ENCODE results near the gene RHO.

- TF ChIP-seq CTCF (IDR thresholded peaks at IDR 0.05) (no peak), POLR2AphosphoS5 (IDR thresholded peaks at IDR 0.05) (no peak)
Measured at GRCh38 chr3:129524081-129524480, 4.4 kb upstream of the RHO start.
